GM12874 (cell line): Measurements from ENCODE around the gene SRGAP3.

ENCODE experiments used
- CTCF ChIP-seq: IDR thresholded peaks from 2 replicates; pipeline ENCODE4 v1.5.1; 2011; ENCODE audit warnings: low read depth, mild to moderate bottlenecking, control low read depth, low read length, moderate library complexity; ENCODE audit not compliant: insufficient read depth

Gene SRGAP3

GRCh38 chr3:9183011-9183410 is 66.4 kb downstream of the SRGAP3 start:
- no peak for TF ChIP-seq CTCF

GRCh38 chr3:9180764-9181117 is 68.7 kb downstream of the SRGAP3 start:
- TF ChIP-seq CTCF = no peak

- no peak for TF ChIP-seq CTCF
Observed at GRCh38 chr3:9179826-9180763, 69.4 kb downstream of the SRGAP3 start.

- no peak for TF ChIP-seq CTCF
Observed at GRCh38 chr3:9178697-9179096, 70.7 kb downstream of the SRGAP3 start.

GRCh38 chr3:9175421-9175820 is 74.0 kb downstream of the SRGAP3 start:
- no peak for TF ChIP-seq CTCF

- TF ChIP-seq CTCF = no peak
Observed at GRCh38 chr3:9173445-9173844, 76.0 kb downstream of the SRGAP3 start.

- TF ChIP-seq CTCF = no peak
Observed at GRCh38 chr3:9172851-9173321, 76.6 kb downstream of the SRGAP3 start.
